RWPE2 (cell line): ENCODE data around the gene MRPL4.

Experiments
- ATAC-seq: fragments of 200-7000 bp; cut with Tn5 transposase; 3 replicates; pipeline ENCODE4 v1.9.1; 2021; ENCODE audit warnings: low read depth
- DNase-seq: peaks from one replicate; pipeline ENCODE4 v3.0.0-alpha.2; 2020; ENCODE audit warnings: low spot score
- H3K27ac ChIP-seq: fragments of 450-650 bp; 2 replicates; pipeline ENCODE4 v1.5.1; 2017; ENCODE audit warnings: mild to moderate bottlenecking; ENCODE audit not compliant: poor library complexity, severe bottlenecking
- H3K27me3 ChIP-seq: fragments of 250-450 bp; sonication (Bioruptor Pico); 2 replicates; pipeline ENCODE4 v1.5.1; 2021; ENCODE audit warnings: mild to moderate bottlenecking, moderate library complexity; ENCODE audit not compliant: insufficient read depth, poor library complexity, severe bottlenecking
- H3K36me3 ChIP-seq: fragments of 250-450 bp; sonication (Bioruptor Pico); 2 replicates; pipeline ENCODE4 v1.5.1; 2020; ENCODE audit warnings: low read depth, mild to moderate bottlenecking, moderate library complexity
- H3K4me1 ChIP-seq: fragments of 250-450 bp; sonication (Bioruptor Pico); 2 replicates; pipeline ENCODE4 v1.5.1; 2021; ENCODE audit warnings: mild to moderate bottlenecking, moderate library complexity; ENCODE audit not compliant: insufficient read depth, poor library complexity, severe bottlenecking
- H3K4me3 ChIP-seq: fragments of 250-450 bp; sonication (Bioruptor Pico); 2 replicates; pipeline ENCODE4 v1.5.1; 2021; ENCODE audit warnings: mild to moderate bottlenecking, moderate library complexity; ENCODE audit not compliant: severe bottlenecking
- H3K9me3 ChIP-seq: fragments of 250-450 bp; sonication (Bioruptor Pico); 2 replicates; pipeline ENCODE4 v1.5.1; 2021; ENCODE audit warnings: mild to moderate bottlenecking, moderate library complexity; ENCODE audit not compliant: severe bottlenecking
- CTCF ChIP-seq: fragments of 450-650 bp; IDR thresholded peaks from one replicate; pipeline ENCODE4 v1.5.1; 2017; ENCODE audit warnings: mild to moderate bottlenecking, moderate library complexity; ENCODE audit not compliant: poor library complexity, severe bottlenecking

Gene MRPL4

GRCh38 chr19:10255358-10255757 is 3.3 kb downstream of the MRPL4 start:
- Histone ChIP-seq H3K27me3 (no peaks in the 10 kb centered on the region), H3K4me3 (no peak overlapping the region), H3K27ac (no peak overlapping the region), H3K36me3 (peaks cover 35% of the 10 kb centered on the region), H3K4me1 (peaks cover 8% of the 10 kb centered on the region), H3K9me3 (no peaks in the 10 kb centered on the region)
- no peak for TF ChIP-seq CTCF
- DNase-seq (no peak), ATAC-seq (no peak)

GRCh38 chr19:10256551-10256950 is 4.5 kb downstream of the MRPL4 start:
- no peaks in the 10 kb centered on the region for H3K27me3 ChIP-seq
- H3K4me3 ChIP-seq, result no peak overlapping the region
- no peaks in the 10 kb centered on the region for H3K9me3 ChIP-seq
- ATAC-seq (no peak), DNase-seq (no peak)
- peaks cover 35% of the 10 kb centered on the region for H3K36me3 ChIP-seq
- no peak overlapping the region for H3K27ac ChIP-seq
- no peak for TF ChIP-seq CTCF
- peaks cover 11% of the 10 kb centered on the region for H3K4me1 ChIP-seq

DNA sequence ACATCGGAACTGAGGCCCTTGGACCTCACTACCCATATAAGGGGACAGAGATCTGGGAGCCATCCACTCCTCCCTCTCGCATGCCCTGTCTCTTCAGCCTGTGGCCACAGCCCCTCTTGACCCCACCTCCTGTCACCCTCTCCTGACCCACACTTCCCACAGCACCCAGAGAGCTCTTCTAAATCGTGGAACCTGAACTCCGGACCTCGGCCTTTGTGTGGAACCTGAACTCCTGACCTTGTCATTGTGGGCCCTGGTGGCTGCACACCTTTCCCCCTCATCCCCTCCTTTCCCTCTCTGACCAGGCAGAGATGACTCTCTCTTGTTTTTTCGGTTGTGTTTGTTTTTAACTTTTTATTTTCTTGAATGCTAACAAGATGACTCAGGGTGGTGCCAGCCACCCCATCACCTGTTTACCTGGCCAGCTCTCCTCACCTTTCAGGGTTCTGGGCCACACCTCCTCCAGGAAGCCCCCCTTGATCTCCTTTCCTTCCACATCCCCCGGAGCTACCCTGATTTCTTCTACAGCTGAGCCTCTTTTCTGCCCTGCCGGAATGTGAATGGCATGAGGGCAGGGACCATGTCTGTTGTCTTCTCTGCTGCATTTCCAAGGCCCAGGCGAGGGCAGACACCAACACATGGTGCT is 5.1 kb downstream of the MRPL4 start:
- Histone ChIP-seq H3K4me3 (no peak overlapping the region), H3K4me1 (peaks cover 11% of the 10 kb centered on the region), H3K36me3 (peaks cover 35% of the 10 kb centered on the region), H3K27ac (no peak overlapping the region), H3K9me3 (no peaks in the 10 kb centered on the region), H3K27me3 (no peaks in the 10 kb centered on the region)
- TF ChIP-seq CTCF, result no peak
- DNase-seq, result no peak
- no peak for ATAC-seq

DNA sequence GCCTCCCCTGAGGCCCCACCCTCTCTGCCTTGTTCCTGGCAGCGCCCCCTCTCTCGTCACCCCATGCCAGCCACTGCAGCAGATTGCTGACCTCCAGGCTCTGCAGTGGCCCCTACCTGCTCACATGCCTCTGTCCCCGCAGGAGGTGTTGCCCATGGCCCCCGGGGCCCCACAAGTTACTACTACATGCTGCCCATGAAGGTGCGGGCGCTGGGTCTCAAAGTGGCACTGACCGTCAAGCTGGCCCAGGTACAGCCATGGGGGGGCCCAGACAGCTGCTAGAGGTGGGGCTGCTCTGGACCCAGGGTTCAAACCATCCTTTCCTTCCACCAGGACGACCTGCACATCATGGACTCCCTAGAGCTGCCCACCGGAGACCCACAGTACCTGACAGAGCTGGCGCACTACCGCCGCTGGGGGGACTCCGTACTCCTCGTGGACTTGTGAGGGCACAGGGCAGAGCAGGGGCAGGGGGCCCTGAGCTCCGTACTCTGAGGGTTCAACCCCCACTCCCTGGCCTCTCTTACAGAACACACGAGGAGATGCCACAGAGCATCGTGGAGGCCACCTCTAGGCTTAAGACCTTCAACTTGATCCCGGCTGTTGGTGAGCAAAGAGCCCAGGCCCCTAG is 6.2 kb downstream of the MRPL4 start:
- Histone ChIP-seq H3K9me3 (no peaks in the 10 kb centered on the region), H3K27ac (no peak overlapping the region), H3K27me3 (no peaks in the 10 kb centered on the region), H3K4me3 (no peak overlapping the region), H3K4me1 (peaks cover 11% of the 10 kb centered on the region), H3K36me3 (peaks cover 35% of the 10 kb centered on the region)
- ATAC-seq (no peak), DNase-seq (no peak)
- TF ChIP-seq CTCF, result no peak
